WI38 (cell line): Measurements from ENCODE around the gene TVP23C.

ENCODE experiments used
- H3K4me3 ChIP-seq: 2 replicates; pipeline ENCODE4 v1.5.1; 2011; ENCODE audit warnings: low read depth, mild to moderate bottlenecking, control low read depth, low read length
- TF ChIP-seq, protein P1 (sequence below): IDR thresholded peaks from 2 replicates; pipeline ENCODE4 v1.5.1; 2012; ENCODE audit warnings: low read depth, mild to moderate bottlenecking, control low read depth, low read length

TVP23C gene

DNA sequence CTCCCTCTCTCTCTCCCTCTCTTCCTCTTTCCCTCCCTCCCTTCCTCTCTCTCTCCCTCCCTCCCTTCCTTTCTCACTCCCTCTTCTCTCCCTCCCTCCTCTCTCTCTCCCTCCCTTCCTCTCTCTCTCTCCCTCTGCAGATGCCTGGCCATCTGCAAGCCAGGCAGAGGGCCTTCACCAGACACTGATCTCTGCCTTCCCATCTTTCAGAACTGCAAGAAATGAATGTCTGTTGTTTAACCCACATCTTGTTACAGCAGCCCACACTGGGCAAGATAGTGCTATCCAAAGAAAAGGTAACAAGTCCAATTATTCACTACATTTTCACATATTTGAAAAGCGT lies 69.6 kb downstream of the TVP23C start:
- TF ChIP-seq, protein P1, sequence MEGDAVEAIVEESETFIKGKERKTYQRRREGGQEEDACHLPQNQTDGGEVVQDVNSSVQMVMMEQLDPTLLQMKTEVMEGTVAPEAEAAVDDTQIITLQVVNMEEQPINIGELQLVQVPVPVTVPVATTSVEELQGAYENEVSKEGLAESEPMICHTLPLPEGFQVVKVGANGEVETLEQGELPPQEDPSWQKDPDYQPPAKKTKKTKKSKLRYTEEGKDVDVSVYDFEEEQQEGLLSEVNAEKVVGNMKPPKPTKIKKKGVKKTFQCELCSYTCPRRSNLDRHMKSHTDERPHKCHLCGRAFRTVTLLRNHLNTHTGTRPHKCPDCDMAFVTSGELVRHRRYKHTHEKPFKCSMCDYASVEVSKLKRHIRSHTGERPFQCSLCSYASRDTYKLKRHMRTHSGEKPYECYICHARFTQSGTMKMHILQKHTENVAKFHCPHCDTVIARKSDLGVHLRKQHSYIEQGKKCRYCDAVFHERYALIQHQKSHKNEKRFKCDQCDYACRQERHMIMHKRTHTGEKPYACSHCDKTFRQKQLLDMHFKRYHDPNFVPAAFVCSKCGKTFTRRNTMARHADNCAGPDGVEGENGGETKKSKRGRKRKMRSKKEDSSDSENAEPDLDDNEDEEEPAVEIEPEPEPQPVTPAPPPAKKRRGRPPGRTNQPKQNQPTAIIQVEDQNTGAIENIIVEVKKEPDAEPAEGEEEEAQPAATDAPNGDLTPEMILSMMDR, result no peak
- H3K4me3 ChIP-seq, result no peak overlapping the region

DNA sequence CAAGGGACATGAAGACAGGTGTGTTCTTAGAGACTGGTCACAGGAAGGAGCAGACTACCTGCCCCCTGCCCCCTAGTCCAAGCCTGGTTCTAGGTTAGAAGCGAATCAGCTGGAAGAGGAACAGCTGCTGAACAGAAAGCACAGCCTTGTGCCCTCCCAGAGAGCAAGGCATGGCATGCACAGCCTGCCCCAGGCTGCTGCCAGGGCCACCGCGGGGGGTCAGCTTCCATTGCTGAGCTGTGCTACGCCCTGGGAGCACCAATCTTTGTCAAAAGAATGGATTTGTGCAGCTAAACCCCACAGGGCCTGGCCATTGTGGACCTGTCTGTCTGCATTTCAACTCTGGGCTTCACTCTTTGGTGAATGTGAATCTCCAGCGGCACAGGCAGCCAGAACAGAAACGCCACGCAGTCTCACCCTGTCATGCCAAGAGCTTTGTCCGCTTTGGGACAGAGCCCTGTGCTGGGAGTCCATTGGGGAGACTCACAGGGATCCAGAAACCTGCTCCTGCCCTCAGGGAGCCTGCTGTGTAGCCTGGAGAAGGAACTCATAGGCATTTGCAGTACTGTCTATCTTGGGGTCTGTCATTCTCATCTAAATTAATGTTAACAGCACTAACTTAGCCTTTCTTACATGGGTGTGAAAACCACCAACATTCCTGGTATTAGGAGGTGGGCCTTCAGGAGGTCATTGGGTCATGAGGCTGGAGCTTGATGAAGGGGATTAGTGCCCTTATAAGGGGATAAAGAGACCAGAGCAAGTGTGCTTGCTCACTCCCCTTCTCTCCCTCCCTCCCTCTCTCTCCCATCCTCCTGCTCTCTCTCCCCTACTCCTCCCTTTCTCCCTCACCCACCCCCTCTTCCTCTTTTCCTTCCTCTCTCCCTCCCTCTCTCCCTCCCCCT lies 70.2 kb downstream of the TVP23C start:
- TF ChIP-seq, protein P1, result no peak
- H3K4me3 ChIP-seq, result no peak overlapping the region

DNA sequence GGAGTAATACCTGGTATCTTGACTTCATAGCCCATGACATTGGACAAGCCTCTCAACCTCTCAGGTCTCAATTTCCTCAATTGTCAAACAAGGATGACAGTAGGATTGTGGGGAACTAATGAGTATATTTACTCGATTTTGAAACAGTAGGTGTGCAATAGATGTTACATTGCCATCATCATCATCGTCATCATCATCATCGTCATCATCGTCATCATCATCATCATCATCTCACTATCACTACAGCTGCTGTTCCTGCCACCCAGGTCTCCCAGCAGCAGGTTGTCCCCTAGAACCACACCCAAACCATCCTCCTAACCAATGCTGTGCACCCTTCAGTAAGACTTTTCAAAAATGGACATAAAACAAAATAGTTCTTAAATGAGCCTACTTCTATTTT lies 71.1 kb downstream of the TVP23C start:
- H3K4me3 ChIP-seq, result no peak overlapping the region
- TF ChIP-seq, protein P1, result no peak

DNA sequence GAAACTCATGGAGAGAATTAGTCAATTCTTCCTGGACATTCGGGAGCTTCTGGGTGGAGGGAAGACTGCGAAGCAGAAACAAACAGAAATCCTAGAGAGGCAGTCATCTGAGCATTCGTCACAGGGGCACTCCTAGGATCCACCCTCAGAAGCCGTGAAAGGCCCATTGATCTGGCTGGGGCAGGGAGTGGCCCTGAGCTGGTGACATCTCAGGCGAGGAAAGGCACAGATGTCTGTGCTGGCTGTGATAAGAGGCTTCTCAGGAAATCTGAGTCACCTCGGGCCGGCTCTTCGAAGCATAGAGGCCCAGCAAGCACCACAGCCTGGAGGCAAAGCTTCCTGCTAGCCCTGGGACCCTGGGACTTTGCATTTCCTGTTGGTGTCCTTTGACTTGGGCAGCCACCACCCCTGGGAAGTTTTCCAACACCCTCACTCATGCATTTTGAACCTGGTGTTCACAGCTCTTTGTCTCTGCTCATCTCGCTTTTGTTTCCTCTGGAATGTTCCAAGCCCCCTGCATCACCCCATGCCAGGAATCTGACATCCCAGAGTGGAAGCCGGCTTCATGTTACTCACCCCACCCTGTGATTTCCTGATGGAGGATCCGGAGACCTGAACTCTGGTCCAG lies 72.5 kb downstream of the TVP23C start:
- TF ChIP-seq, protein P1, result no peak
- H3K4me3 ChIP-seq, result no peak overlapping the region

DNA sequence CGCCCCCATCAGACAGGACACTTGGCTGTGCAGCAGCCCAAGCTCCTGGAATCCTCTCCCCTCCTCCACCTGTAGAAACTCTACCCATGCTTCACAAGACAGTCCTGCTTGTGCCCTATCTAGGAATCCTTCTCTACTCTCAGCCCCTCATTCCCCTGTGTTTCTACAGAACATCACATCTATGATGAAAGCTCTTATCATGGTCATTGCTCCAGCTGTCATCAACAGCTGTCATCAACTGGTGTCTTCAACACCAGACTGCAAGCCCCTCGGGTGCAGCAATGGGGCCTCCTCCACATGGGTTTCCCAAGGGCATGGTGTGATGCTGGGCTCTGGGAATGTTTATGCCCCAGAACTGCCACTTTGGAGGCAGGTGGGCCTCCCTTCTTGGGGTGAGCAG lies 74.7 kb downstream of the TVP23C start:
- H3K4me3 ChIP-seq, result no peak overlapping the region
- TF ChIP-seq, protein P1, result no peak

DNA sequence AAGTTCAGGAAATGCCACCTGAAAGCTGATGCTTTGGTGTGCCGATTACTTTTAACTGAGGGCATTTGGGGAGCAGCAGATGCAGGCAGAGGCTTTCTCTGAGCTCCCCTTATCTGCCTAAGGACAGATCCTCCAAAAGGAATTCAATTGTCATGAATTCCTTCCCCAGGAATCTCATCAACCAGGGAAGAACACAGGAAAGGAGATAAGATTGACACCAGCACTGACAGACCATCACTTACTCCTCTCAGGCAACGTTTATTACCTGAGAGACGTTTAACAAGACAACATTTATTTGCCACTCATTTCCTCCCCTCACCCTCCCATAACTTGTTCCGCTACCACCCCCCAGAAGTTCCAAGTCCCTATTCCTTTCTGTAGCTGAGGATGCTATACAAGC lies 78.2 kb downstream of the TVP23C start:
- TF ChIP-seq, protein P1, result no peak
- H3K4me3 ChIP-seq, result no peak overlapping the region

DNA sequence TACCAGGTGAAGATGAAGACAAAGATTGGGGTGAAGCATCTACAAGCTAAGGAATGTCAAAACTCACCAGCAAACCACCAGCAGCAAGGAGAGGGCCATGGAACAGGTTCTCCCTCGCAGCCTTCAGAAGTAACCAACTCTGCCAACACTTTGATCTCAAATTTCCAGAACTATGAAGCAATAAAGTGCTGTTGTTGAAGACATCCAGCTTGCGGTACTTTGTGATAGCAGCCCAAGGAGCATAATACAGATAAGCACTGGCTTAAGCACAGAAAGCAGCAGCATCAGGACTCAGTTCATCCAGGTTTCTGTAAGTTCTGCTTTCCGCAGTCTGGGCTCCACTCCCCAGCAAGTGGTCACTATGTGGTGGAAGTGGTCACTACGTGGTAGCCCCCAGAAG lies 79.9 kb downstream of the TVP23C start:
- no peak overlapping the region for H3K4me3 ChIP-seq
- TF ChIP-seq, protein P1, result no peak
